GM23338 (cell line): ENCODE data around the gene SPOCK2. TPM values are rescaled to one million over a fixed set of nuclear protein-coding genes. Genes with fewer than 3 reads are reported as not detected.

Experiments used
- ATAC-seq: fragments of 200-7000 bp; cut with Tn5 transposase; 3 replicates; pipeline ENCODE4 v1.9.1; 2020
- DNase-seq: peaks from one replicate; pipeline ENCODE4 v3.0.0-alpha.2; 2015; ENCODE audit warnings: low spot score
- H2AFZ ChIP-seq: fragments of 200-600 bp; sonication (generic); 2 replicates; pipeline ENCODE4 v1.8.0; 2016; ENCODE audit warnings: antibody characterized with exemption, mild to moderate bottlenecking, moderate library complexity
- H3F3A ChIP-seq: fragments of 200-600 bp; sonication (generic); replicated peaks from 2 replicates; pipeline ENCODE4 v1.8.0; 2017; ENCODE audit warnings: antibody characterized with exemption, mixed run types, low read depth
- H3K27ac ChIP-seq: fragments of 200-600 bp; sonication (generic); 2 replicates; pipeline ENCODE4 v1.6.1; 2016; ENCODE audit warnings: low read depth
- H3K27me3 ChIP-seq: fragments of 200-600 bp; sonication (generic); 2 replicates; pipeline ENCODE4 v1.8.0; 2016; ENCODE audit warnings: mild to moderate bottlenecking, mixed run types, moderate library complexity; ENCODE audit not compliant: insufficient read depth
- H3K36me3 ChIP-seq: fragments of 200-600 bp; sonication (generic); 2 replicates; pipeline ENCODE4 v1.8.0; 2016; ENCODE audit warnings: mild to moderate bottlenecking; ENCODE audit not compliant: insufficient read depth
- H3K4me1 ChIP-seq: fragments of 200-600 bp; sonication (generic); 2 replicates; pipeline ENCODE4 v1.8.0; 2016; ENCODE audit warnings: mild to moderate bottlenecking, moderate library complexity; ENCODE audit not compliant: insufficient read depth
- H3K4me2 ChIP-seq: fragments of 200-600 bp; sonication (generic); 2 replicates; pipeline ENCODE4 v1.7.1; 2017; ENCODE audit warnings: mixed run types
- H3K4me3 ChIP-seq: fragments of 200-600 bp; sonication (generic); 2 replicates; pipeline ENCODE4 v1.6.1; 2016; ENCODE audit warnings: mixed run types
- H3K79me2 ChIP-seq: fragments of 200-600 bp; sonication (generic); replicated peaks from 2 replicates; pipeline ENCODE4 v1.8.0; 2017; ENCODE audit warnings: mild to moderate bottlenecking; ENCODE audit not compliant: insufficient read depth
- H3K9me2 ChIP-seq: fragments of 200-600 bp; sonication (generic); 2 replicates; pipeline ENCODE4 v1.8.0; 2017; ENCODE audit not compliant: insufficient read depth
- H4K20me1 ChIP-seq: fragments of 200-600 bp; sonication (generic); replicated peaks from 2 replicates; pipeline ENCODE4 v1.8.0; 2017; ENCODE audit warnings: mild to moderate bottlenecking; ENCODE audit not compliant: insufficient read depth
- H3K27ac Mint-ChIP-seq: 2 replicates; pipeline ENCODE4 v1.8.0; 2020; ENCODE audit warnings: inconsistent platforms, mild to moderate bottlenecking, moderate library complexity, mixed read lengths
- H3K27me3 Mint-ChIP-seq: 3 replicates; pipeline ENCODE4 v1.8.0; 2022; ENCODE audit warnings: low read depth, mild to moderate bottlenecking, moderate library complexity, mixed read lengths, inconsistent platforms; ENCODE audit not compliant: insufficient read depth, poor library complexity
- H3K36me3 Mint-ChIP-seq: 3 replicates; pipeline ENCODE4 v1.8.0; 2021; ENCODE audit warnings: low read depth, mild to moderate bottlenecking, inconsistent platforms, moderate library complexity, mixed read lengths
- H3K4me1 Mint-ChIP-seq: 3 replicates; pipeline ENCODE4 v1.8.0; 2020; ENCODE audit warnings: mild to moderate bottlenecking, inconsistent platforms, mixed read lengths
- H3K4me3 Mint-ChIP-seq: 3 replicates; pipeline ENCODE4 v1.8.0; 2021; ENCODE audit warnings: moderate library complexity, mild to moderate bottlenecking, inconsistent platforms, mixed read lengths
- H3K9me3 Mint-ChIP-seq: 3 replicates; pipeline ENCODE4 v1.8.0; 2020; ENCODE audit warnings: moderate library complexity, mild to moderate bottlenecking, inconsistent platforms, mixed read lengths
- CREB1 ChIP-seq: fragments of 250-450 bp; sonication (Bioruptor Pico); IDR thresholded peaks from 2 replicates; pipeline ENCODE4 v1.5.0; 2020; ENCODE audit warnings: low read depth, mild to moderate bottlenecking, moderate library complexity
- CTCF ChIP-seq, 2 experiments: fragments of 200-600 bp in 1 of 2; sonication (generic) in 1 of 2; conservative IDR thresholded peaks; 2 replicates each; pipeline versions ENCODE4 v1.5.1 to v1.6.1; 2016 to 2017; ENCODE audit warnings: antibody characterized with exemption in 2 of 2, low read depth in 2 of 2, mild to moderate bottlenecking in 2 of 2, moderate library complexity in 1 of 2
- ETS1 ChIP-seq: IDR thresholded peaks from 2 replicates; pipeline ENCODE4 v1.6.1; 2016; ENCODE audit warnings: antibody characterized with exemption
- EZH2 ChIP-seq: fragments of 200-600 bp; sonication (generic); IDR thresholded peaks from one replicate; pipeline ENCODE4 v1.8.0; 2017; ENCODE audit warnings: antibody characterized with exemption, mild to moderate bottlenecking, low read depth; ENCODE audit not compliant: unreplicated experiment
- EZH2phosphoT487 ChIP-seq: fragments of 200-600 bp; sonication (generic); IDR thresholded peaks from one replicate; pipeline ENCODE4 v1.8.1; 2018; ENCODE audit warnings: antibody characterized with exemption; ENCODE audit not compliant: unreplicated experiment
- JUNB ChIP-seq: IDR thresholded peaks from one replicate; pipeline ENCODE4 v1.6.1; 2016; ENCODE audit warnings: antibody characterized with exemption; ENCODE audit not compliant: unreplicated experiment
- NANOG ChIP-seq: IDR thresholded peaks from 2 replicates; pipeline ENCODE4 v1.6.1; 2016; ENCODE audit warnings: antibody characterized with exemption, borderline replicate concordance
- POLR2AphosphoS5 ChIP-seq: IDR thresholded peaks from 2 replicates; pipeline ENCODE4 v1.6.1; 2016; ENCODE audit warnings: antibody characterized with exemption, low read depth
- REST ChIP-seq: IDR thresholded peaks from one replicate; pipeline ENCODE4 v1.6.1; 2018; ENCODE audit warnings: antibody characterized with exemption; ENCODE audit not compliant: unreplicated experiment
- STAT1 ChIP-seq: IDR thresholded peaks from one replicate; pipeline ENCODE4 v1.6.1; 2016; ENCODE audit warnings: antibody characterized with exemption; ENCODE audit not compliant: unreplicated experiment
- ZNF114 ChIP-seq: fragments of 250-450 bp; sonication (Bioruptor Pico); IDR thresholded peaks from 2 replicates; pipeline ENCODE4 v1.5.0; 2020; ENCODE audit warnings: mild to moderate bottlenecking, moderate library complexity
- ZNF331 ChIP-seq: fragments of 250-450 bp; sonication (Bioruptor Pico); IDR thresholded peaks from 2 replicates; pipeline ENCODE4 v1.5.0; 2020; ENCODE audit warnings: low read depth, mild to moderate bottlenecking, moderate library complexity
- ZNF462 ChIP-seq: fragments of 250-450 bp; sonication (Bioruptor Pico); IDR thresholded peaks from 2 replicates; pipeline ENCODE4 v1.5.0; 2020; ENCODE audit warnings: mild to moderate bottlenecking, moderate library complexity
- polyA plus RNA-seq: library from polyadenylated mRNA; unstranded; fragments of >200 nt; fragmentation: Nextera tagmentation; extraction: Ambion mirVana; gene quantifications from 2 replicates; pipeline ENCODE4 v1.2.1, GENCODE V29; 2016
- total RNA-seq: library from RNA; depleted of rRNA; stranded (reverse); fragments of >200 nt; shearing (Covaris generic); gene quantifications from 2 replicates; pipeline ENCODE4 v1.2.3, GENCODE V29; 2014

Gene SPOCK2
- total and polyA plus RNA-seq, 2 experiments from 2014 or later = 1.3 to 3.6 TPM

GRCh38 chr10:72045586-72045985 is 42.8 kb downstream of the SPOCK2 start:
- Histone ChIP-seq H4K20me1 (no peaks in the 10 kb centered on the region), H3K9me2 (no peaks in the 10 kb centered on the region), H3K27me3 (no peaks in the 10 kb centered on the region), H3K4me2 (no peak overlapping the region), H3K27ac (no peak overlapping the region), H3K4me3 (no peak overlapping the region), H2AFZ (no peak overlapping the region), H3F3A (no peaks in the 10 kb centered on the region), H3K36me3 (no peaks in the 10 kb centered on the region), H3K4me1 (no peaks in the 10 kb centered on the region), H3K79me2 (no peaks in the 10 kb centered on the region)
- no peak for TF ChIP-seq ZNF331 (CRISPR knock-in tag)
- TF ChIP-seq JUNB = no peak
- TF ChIP-seq POLR2AphosphoS5 = no peak
- TF ChIP-seq EZH2phosphoT487 = no peak
- no peak for TF ChIP-seq EZH2
- no peak for TF ChIP-seq CTCF (conservative IDR thresholded peaks at IDR 0.05; ENCODE audit: low read depth in 2 of 2)
- TF ChIP-seq ZNF462 (CRISPR knock-in tag) = no peak
- no peak for TF ChIP-seq STAT1
- TF ChIP-seq ZNF114 (CRISPR knock-in tag) = no peak
- no peak for TF ChIP-seq NANOG
- TF ChIP-seq CREB1 = no peak
- TF ChIP-seq ETS1 = no peak
- no peak for TF ChIP-seq REST
- ATAC-seq (no peak), DNase-seq (no peak)
- H3K9me3 Mint-ChIP-seq = peaks cover 4% of the 10 kb centered on the region; the same call in 1 of the 3 replicates
- H3K36me3 Mint-ChIP-seq = no peaks in the 10 kb centered on the region
- H3K4me3 Mint-ChIP-seq = no peak overlapping the region
- no peak overlapping the region for H3K27ac Mint-ChIP-seq
- H3K27me3 Mint-ChIP-seq = peaks cover 15% of the 10 kb centered on the region
- peaks cover 19% of the 10 kb centered on the region for H3K4me1 Mint-ChIP-seq
